MM.1S (cell line): ENCODE data around the gene UTF1.

Experiments used
- DNase-seq: peaks from one replicate; pipeline ENCODE4 v3.0.0-alpha.2; 2015
- H2AFZ ChIP-seq: fragments of 300-600 bp; sonication (generic); 2 replicates; pipeline ENCODE4 v1.6.0; 2016; ENCODE audit warnings: antibody characterized with exemption, low read length
- H3F3A ChIP-seq: fragments of 300-600 bp; sonication (generic); 2 replicates; pipeline ENCODE4 v1.6.1; 2016; ENCODE audit warnings: mild to moderate bottlenecking, antibody characterized with exemption, low read length, moderate library complexity, mixed read lengths; ENCODE audit not compliant: insufficient read depth
- H3K27ac ChIP-seq: fragments of 300-600 bp; sonication (generic); 2 replicates; pipeline ENCODE4 v1.5.1; 2016; ENCODE audit warnings: mild to moderate bottlenecking, low read length
- H3K27me3 ChIP-seq: fragments of 300-600 bp; sonication (generic); replicated peaks from 2 replicates; pipeline ENCODE4 v1.6.0; 2016; ENCODE audit warnings: low read length; ENCODE audit not compliant: insufficient read depth
- H3K36me3 ChIP-seq: fragments of 300-600 bp; sonication (generic); replicated peaks from 2 replicates; pipeline ENCODE4 v1.6.1; 2016; ENCODE audit warnings: mild to moderate bottlenecking, low read length, mixed read lengths; ENCODE audit not compliant: insufficient read depth
- H3K4me1 ChIP-seq: fragments of 300-600 bp; sonication (generic); 2 replicates; pipeline ENCODE4 v1.6.1; 2016; ENCODE audit warnings: low read length, mixed read lengths
- H3K4me2 ChIP-seq: fragments of 300-600 bp; sonication (generic); 2 replicates; pipeline ENCODE4 v1.6.0; 2016; ENCODE audit warnings: low read depth, low read length
- H3K4me3 ChIP-seq: fragments of 300-600 bp; sonication (generic); 2 replicates; pipeline ENCODE4 v1.5.1; 2016; ENCODE audit warnings: low read length, mixed read lengths
- H3K79me2 ChIP-seq: fragments of 300-600 bp; sonication (generic); 2 replicates; pipeline ENCODE4 v1.6.1; 2016; ENCODE audit warnings: mixed run types, low read length, mixed read lengths
- H3K9ac ChIP-seq: fragments of 300-600 bp; sonication (generic); 2 replicates; pipeline ENCODE4 v1.6.1; 2016; ENCODE audit warnings: low read length, mixed read lengths
- H3K9me2 ChIP-seq: fragments of 300-600 bp; sonication (generic); replicated peaks from 2 replicates; pipeline ENCODE4 v1.6.1; 2016; ENCODE audit warnings: mild to moderate bottlenecking, low read length, mixed read lengths; ENCODE audit not compliant: insufficient read depth
- H3K9me3 ChIP-seq: fragments of 300-600 bp; sonication (generic); replicated peaks from 2 replicates; pipeline ENCODE4 v1.6.1; 2016; ENCODE audit warnings: mild to moderate bottlenecking, low read length, mixed read lengths; ENCODE audit not compliant: insufficient read depth
- H4K20me1 ChIP-seq: fragments of 300-600 bp; sonication (generic); 2 replicates; pipeline ENCODE4 v1.6.1; 2016; ENCODE audit warnings: mild to moderate bottlenecking, low read length, moderate library complexity, mixed read lengths; ENCODE audit not compliant: insufficient read depth
- EZH2 ChIP-seq: fragments of 300-600 bp; sonication (generic); optimal IDR thresholded peaks from 2 replicates; pipeline ENCODE3; 2017; ENCODE audit warnings: low read depth, mild to moderate bottlenecking, antibody characterized with exemption, low read length, mixed read lengths
- EZH2phosphoT487 ChIP-seq: fragments of 300-600 bp; sonication (generic); IDR thresholded peaks from 2 replicates; pipeline ENCODE4 v1.6.1; 2018; ENCODE audit warnings: antibody characterized with exemption, low read length
- TF ChIP-seq, protein P1 (sequence below): fragments of 300-600 bp; sonication (generic); IDR thresholded peaks from 2 replicates; pipeline ENCODE4 v1.5.1; 2016; ENCODE audit warnings: antibody characterized with exemption, low read length, mixed read lengths

The UTF1 gene

GRCh38 chr10:133239990-133240389 lies 10.0 kb downstream of the UTF1 start:
- no peak overlapping the region for H3K9ac ChIP-seq
- no peaks in the 10 kb centered on the region for H3K9me2 ChIP-seq
- H3F3A ChIP-seq, result no peaks in the 10 kb centered on the region
- H2AFZ ChIP-seq, result no peak overlapping the region
- peaks cover 6% of the 10 kb centered on the region; the same call in 1 of the 2 replicates for H3K4me1 ChIP-seq
- no peak overlapping the region for H3K4me3 ChIP-seq
- no peaks in the 10 kb centered on the region for H3K79me2 ChIP-seq
- no peaks in the 10 kb centered on the region for H4K20me1 ChIP-seq
- no peaks in the 10 kb centered on the region for H3K9me3 ChIP-seq
- no peak for TF ChIP-seq EZH2
- no peaks in the 10 kb centered on the region for H3K36me3 ChIP-seq
- no peak overlapping the region for H3K4me2 ChIP-seq
- DNase-seq, result no peak
- H3K27ac ChIP-seq, result no peak overlapping the region
- H3K27me3 ChIP-seq, result peaks cover 70% of the 10 kb centered on the region

DNA sequence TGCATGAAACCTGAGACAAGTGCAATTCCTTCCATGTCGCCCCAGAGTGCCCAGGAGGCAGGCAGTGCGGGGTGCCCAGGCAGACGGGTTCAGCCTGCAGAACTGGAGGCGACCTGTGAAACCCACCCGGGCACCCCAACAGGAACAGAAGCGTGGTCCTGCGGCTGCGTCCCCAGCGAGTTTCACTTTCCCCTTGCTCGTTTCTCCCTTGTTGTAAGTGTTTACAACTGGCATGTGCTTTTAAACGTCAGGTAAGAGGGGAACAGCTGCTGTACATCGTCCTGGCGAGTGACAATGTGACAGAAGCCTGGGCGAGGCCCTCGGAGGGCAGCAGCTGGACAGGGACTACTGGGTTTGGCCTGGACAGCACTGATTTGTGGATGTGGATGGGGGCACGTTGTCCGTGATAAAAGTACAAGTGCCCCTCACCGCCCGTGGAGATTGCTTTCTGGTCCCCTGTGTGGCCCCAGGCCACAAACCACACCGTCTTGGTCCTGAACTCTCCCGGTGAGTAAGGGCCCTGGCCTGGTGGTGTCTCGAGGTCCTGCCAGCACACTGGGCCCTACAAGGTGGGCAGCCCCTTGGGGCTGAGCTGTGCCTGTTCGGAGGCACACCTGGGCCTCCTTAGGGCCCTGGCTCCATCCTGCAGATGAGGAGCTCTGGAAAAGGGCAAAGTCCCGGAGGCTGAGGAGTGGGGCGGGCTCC lies 11.6 kb downstream of the UTF1 start:
- no peaks in the 10 kb centered on the region for H3K9me3 ChIP-seq
- H4K20me1 ChIP-seq, result no peaks in the 10 kb centered on the region
- H3K4me1 ChIP-seq, result peaks cover 6% of the 10 kb centered on the region; the same call in 1 of the 2 replicates
- H2AFZ ChIP-seq, result peak overlapping the region; percentile 60
- peak overlapping the region; percentile 86 for H3K4me2 ChIP-seq
- no peaks in the 10 kb centered on the region for H3K36me3 ChIP-seq
- peaks cover 70% of the 10 kb centered on the region for H3K27me3 ChIP-seq
- DNase-seq, result peak; percentile 39
- TF ChIP-seq, protein P1, sequence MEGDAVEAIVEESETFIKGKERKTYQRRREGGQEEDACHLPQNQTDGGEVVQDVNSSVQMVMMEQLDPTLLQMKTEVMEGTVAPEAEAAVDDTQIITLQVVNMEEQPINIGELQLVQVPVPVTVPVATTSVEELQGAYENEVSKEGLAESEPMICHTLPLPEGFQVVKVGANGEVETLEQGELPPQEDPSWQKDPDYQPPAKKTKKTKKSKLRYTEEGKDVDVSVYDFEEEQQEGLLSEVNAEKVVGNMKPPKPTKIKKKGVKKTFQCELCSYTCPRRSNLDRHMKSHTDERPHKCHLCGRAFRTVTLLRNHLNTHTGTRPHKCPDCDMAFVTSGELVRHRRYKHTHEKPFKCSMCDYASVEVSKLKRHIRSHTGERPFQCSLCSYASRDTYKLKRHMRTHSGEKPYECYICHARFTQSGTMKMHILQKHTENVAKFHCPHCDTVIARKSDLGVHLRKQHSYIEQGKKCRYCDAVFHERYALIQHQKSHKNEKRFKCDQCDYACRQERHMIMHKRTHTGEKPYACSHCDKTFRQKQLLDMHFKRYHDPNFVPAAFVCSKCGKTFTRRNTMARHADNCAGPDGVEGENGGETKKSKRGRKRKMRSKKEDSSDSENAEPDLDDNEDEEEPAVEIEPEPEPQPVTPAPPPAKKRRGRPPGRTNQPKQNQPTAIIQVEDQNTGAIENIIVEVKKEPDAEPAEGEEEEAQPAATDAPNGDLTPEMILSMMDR, result no peak
- TF ChIP-seq EZH2phosphoT487 (no peak), EZH2 (no peak)
- peak overlapping the region; percentile 57 for H3K4me3 ChIP-seq
- no peaks in the 10 kb centered on the region for H3K9me2 ChIP-seq
- no peak overlapping the region for H3K27ac ChIP-seq
- H3K79me2 ChIP-seq, result no peaks in the 10 kb centered on the region
- no peaks in the 10 kb centered on the region for H3F3A ChIP-seq
- H3K9ac ChIP-seq, result no peak overlapping the region

DNA sequence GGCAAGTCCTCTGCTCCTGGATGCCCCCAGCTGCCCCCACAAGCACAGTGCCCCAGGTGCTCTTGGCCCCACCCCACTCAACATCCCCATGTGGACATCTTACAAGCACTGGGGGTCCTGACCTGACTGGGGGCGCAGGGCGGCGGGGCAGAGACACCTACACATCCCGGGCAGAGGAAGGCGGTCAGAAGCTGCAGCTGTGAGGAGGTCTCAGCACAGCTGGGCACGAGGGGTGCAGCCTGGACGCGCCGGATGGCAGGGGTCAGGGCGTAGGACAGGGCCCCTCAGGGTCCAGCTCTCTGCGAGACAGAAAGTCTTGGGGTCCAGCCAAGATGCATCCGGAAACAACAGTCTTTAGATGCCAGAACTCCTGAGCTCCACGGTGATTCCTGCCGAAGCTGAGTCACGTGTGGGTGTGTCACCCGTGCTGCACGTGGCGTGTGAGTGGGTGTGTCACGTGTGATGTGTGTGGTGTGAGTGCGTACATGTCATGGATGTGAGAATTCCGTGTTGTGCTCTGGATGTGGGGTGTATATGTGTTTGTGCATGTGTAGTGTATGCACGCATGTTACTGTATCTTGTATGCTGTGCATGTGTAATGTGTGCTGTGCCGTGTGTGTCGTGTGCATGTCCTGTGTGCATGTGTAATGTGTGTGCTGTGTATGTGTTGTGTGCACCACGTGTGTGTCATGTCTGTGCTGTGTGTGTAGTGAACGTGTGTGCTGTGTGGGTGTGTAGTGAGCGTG lies 12.8 kb downstream of the UTF1 start:
- Histone ChIP-seq H3K27me3 (peaks cover 72% of the 10 kb centered on the region), H4K20me1 (no peaks in the 10 kb centered on the region), H3F3A (no peaks in the 10 kb centered on the region), H3K9ac (no peak overlapping the region), H3K4me2 (no peak overlapping the region), H3K79me2 (no peaks in the 10 kb centered on the region), H3K9me3 (no peaks in the 10 kb centered on the region), H3K36me3 (no peaks in the 10 kb centered on the region), H3K4me3 (no peak overlapping the region), H3K4me1 (peaks cover 6% of the 10 kb centered on the region; the same call in 1 of the 2 replicates), H3K9me2 (no peaks in the 10 kb centered on the region), H2AFZ (no peak overlapping the region), H3K27ac (no peak overlapping the region)
- no peak for TF ChIP-seq EZH2
- TF ChIP-seq EZH2phosphoT487, result no peak
- TF ChIP-seq, protein P1, result no peak
- no peak for DNase-seq

DNA sequence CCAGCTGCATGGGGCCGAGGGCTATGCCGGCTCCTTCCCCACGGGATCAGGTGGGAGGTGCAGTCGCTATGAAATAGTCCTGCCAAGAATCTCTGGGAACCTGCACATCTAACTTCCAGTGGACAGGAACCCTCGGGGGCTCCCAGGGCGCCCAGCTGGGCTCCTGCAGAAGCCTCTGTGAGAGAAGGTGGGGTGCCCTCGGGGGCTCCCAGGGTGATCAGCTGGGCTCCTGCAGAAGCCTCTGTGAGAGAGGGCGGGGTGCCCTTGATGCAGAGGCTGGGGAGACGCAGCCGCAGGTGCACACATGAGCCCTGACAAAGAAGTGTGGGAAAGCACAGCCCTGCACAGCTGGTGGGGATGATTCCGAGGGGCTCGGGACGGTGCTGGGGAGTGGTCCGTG lies 13.6 kb downstream of the UTF1 start:
- Histone ChIP-seq H3F3A (no peaks in the 10 kb centered on the region), H3K27me3 (peaks cover 72% of the 10 kb centered on the region), H3K36me3 (no peaks in the 10 kb centered on the region), H2AFZ (no peak overlapping the region), H3K4me3 (no peak overlapping the region), H3K9me3 (no peaks in the 10 kb centered on the region), H3K27ac (no peak overlapping the region), H3K9ac (no peak overlapping the region), H4K20me1 (no peaks in the 10 kb centered on the region), H3K9me2 (no peaks in the 10 kb centered on the region), H3K4me2 (no peak overlapping the region), H3K4me1 (peaks cover 6% of the 10 kb centered on the region; the same call in 1 of the 2 replicates), H3K79me2 (no peaks in the 10 kb centered on the region)
- no peak for DNase-seq
- TF ChIP-seq, protein P1, result no peak
- TF ChIP-seq EZH2 (no peak), EZH2phosphoT487 (no peak)
